Tibial nerve (tissue), 4 donors: Measurements from ENCODE around the gene RPS27L. TPM values are rescaled to one million over a fixed set of nuclear protein-coding genes. Genes with fewer than 3 reads are reported as not detected.

Source experiments
- DNase-seq, 2 donors: peaks; one replicate each; pipeline ENCODE4 v3.0.0-alpha.2; 2019; ENCODE audit warnings: low spot score in 2 of 2
- H3K27ac ChIP-seq, 4 donors: fragments of 200-600 bp; sonication (generic) in 3 of 4; one replicate each; pipeline ENCODE4 v1.5.1; 2017 to 2019; ENCODE audit warnings: mild to moderate bottlenecking in 1 of 4
- H3K27me3 ChIP-seq, 2 donors: fragments of 200-600 bp; sonication (generic) in 1 of 2; one replicate each; pipeline versions ENCODE4 v1.5.1 to v1.6.0; 2017 to 2019
- H3K36me3 ChIP-seq, 3 donors: fragments of 200-600 bp; sonication (generic); one replicate each; pipeline ENCODE4 v1.5.1; 2018 to 2019
- H3K4me1 ChIP-seq, 4 donors: fragments of 200-600 bp; sonication (generic) in 3 of 4; one replicate each; pipeline ENCODE4 v1.5.1; 2017 to 2019
- H3K4me3 ChIP-seq, 4 donors: fragments of 200-600 bp; sonication (generic) in 3 of 4; one replicate each; pipeline ENCODE4 v1.5.1; 2017 to 2019; ENCODE audit warnings: mild to moderate bottlenecking in 1 of 4, moderate library complexity in 1 of 4
- H3K9me3 ChIP-seq, 4 donors: fragments of 200-600 bp; sonication (generic) in 3 of 4; one replicate each; pipeline ENCODE4 v1.5.1; 2017 to 2019
- CTCF ChIP-seq, 5 experiments: fragments of 200-600 bp in 3 of 5; fragments of 450-650 bp in 2 of 5; sonication (generic) in 3 of 5; IDR thresholded peaks; one replicate each; pipeline ENCODE4 v1.5.1; 2016 to 2019; ENCODE audit warnings: antibody characterized with exemption in 5 of 5, mild to moderate bottlenecking in 3 of 5, moderate library complexity in 2 of 5
- EP300 ChIP-seq, 2 donors: sonication (generic); formaldehyde crosslinking; IDR thresholded peaks; one replicate each; pipeline ENCODE4 v1.6.1; 2017; ENCODE audit warnings: antibody characterized with exemption in 2 of 2, mild to moderate bottlenecking in 1 of 2
- POLR2A ChIP-seq, 2 donors: fragments of 450-650 bp; IDR thresholded peaks; one replicate each; pipeline ENCODE4 v1.6.1; 2017; ENCODE audit warnings: antibody characterized with exemption in 2 of 2, mild to moderate bottlenecking in 2 of 2, moderate library complexity in 2 of 2
- WGBS, 2 donors: methylation state at CpG; one replicate each; pipeline ENCODE4 v1.1.5; 2018; 5-methylcytosine and 5-hydroxymethylcytosine counted together
- total RNA-seq, 4 donors: library from RNA; depleted of rRNA; stranded (reverse); fragments of >200 nt; gene quantifications; one replicate each; pipeline ENCODE4 v1.1.0, GENCODE V29; 2016

The RPS27L gene
- total RNA-seq: 10 to 100 TPM; 50.3 to 83.7 (median 71.7) TPM

DNA sequence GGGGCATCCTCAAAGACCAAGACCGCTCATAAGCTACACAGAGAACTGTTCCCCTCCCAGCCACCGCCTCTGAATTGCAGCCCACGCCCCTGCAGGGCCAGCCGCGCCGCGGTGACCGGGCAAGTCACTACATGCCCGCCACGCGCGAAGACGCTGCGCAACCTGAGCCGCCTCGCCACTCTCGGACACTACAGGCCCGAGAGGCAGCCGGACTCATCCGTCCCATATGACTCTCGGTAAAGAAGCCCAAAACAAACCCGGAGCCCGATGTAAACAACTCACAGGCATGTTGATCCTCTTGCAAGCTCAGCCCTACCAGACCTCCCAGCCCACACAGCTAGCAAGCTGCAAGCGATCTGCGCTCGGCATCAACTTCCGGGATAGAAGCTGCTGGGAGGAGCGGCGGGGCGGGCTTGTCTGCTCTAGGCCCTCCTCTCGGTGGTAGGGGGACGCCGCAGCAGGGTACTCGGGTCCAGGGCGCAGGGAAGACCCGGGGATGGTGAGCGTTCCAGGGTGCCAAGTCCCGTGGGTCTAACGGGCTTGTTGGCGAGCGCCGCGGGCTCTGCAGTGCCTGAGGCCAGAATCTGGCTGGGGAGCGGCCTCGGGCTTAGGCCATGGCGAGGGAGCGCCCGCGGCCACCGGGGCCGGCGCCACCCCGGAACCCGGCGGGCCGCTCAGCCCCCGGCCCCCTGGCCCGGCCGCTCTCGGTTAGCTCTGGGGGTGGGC, at the start of gene RPS27L:
RPS27L (minus strand) TSS at position 360 of the 726 bp plus-strand sequence; CDS start at position 288, 72 bp downstream.
- Histone ChIP-seq H3K27ac (peak within 1 kb of the TSS; percentile 87 to 99 (median 97)), H3K4me1 (peaks cover 0 to 28% (median 10%) of the 10 kb centered on the region in 4 donors), H3K36me3 (peaks cover 0 to 13% (median 10%) of the 10 kb centered on the region in 3 donors), H3K27me3 (no peaks in the 10 kb centered on the region), H3K4me3 (peak within 1 kb of the TSS; percentile 58 to 98 (median 86)), H3K9me3 (no peaks in the 10 kb centered on the region)
- WGBS, 2 donors: 0% methylated on average over 34 to 51 of the region's 60 CpGs
- DNase-seq: peak; percentile 81 to 89
- TF ChIP-seq POLR2A (IDR thresholded peaks at IDR 0.05): peak; percentile 77 to 86
- peak in 1 of 5 experiments; percentile 11 for TF ChIP-seq CTCF (IDR thresholded peaks at IDR 0.05)
- peak in 1 of 2 donors; percentile 97 for TF ChIP-seq EP300 (IDR thresholded peaks at IDR 0.05)

DNA sequence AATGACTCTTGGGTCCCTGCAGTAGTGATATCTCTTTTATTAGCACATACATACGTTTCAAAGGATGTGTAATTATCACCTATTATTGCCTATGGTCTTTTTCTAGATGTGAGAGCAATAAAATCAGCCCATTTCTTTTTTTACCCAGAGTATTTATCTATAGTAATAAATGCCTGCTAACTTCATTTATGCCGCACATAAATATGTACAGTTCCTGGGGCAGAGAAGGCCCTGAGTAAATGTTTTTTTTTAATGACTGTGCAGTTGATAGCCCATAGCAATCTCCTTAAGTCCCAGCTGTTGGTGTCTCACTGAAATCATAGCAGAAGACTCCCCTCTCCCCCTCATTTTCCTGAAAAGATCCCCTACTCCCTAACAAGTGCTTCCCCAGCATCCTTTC, 48.8 kb upstream of the RPS27L start:
- no peak for DNase-seq

DNA sequence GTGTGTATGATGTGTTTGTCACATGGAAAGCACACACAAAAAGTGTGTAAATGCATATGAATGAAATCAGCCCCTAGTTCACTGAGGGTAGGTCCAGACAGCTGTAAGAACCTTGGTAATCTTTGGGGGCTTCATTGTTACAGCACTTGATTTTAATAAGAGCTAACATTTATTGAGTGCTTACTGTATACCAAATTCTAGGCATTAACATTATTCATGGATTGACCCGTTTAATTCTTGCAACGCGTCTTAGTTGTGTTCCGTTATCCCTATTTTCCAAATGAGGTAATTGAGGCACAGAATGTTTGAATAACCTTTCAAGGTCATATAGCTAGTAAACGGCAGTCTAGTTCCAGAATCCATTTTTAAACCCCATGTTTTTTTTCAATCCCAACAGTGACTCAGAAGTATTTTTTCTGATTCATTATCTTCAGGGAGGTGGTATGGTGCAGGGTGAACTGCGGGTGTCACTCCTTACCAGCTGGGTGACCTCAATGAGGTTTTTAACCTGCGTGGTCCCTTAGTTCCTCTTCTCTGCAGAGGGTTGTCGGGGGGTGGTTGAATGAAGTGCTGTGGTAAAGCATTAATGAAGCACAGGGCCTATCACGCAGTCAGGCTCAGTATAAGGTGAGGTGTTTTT, 46.3 kb upstream of the RPS27L start:
- no peak overlapping the region for H3K4me3 ChIP-seq
- H3K9me3 ChIP-seq: no peaks in the 10 kb centered on the region
- TF ChIP-seq EP300 (IDR thresholded peaks at IDR 0.05): no peak
- peak overlapping the region in 1 of 4 donors; percentile 15 for H3K27ac ChIP-seq
- 63% methylated on average over 9 of the region's 9 CpGs for WGBS, 2 donors
- no peaks in the 10 kb centered on the region for H3K27me3 ChIP-seq
- no peaks in the 10 kb centered on the region for H3K36me3 ChIP-seq
- H3K4me1 ChIP-seq: peaks cover 0 to 64% (median 10%) of the 10 kb centered on the region in 4 donors
- no peak for DNase-seq

More for the DNA sequence above, 48.8 kb upstream of the RPS27L start:
- no peaks in the 10 kb centered on the region for H3K9me3 ChIP-seq
- no peak overlapping the region for H3K27ac ChIP-seq
- H3K36me3 ChIP-seq: no peaks in the 10 kb centered on the region
- WGBS, 2 donors: 89 to 90% methylated on average over 2 of the region's 2 CpGs
- no peak for TF ChIP-seq POLR2A (IDR thresholded peaks at IDR 0.05)
- TF ChIP-seq CTCF (IDR thresholded peaks at IDR 0.05): no peak
- TF ChIP-seq EP300 (IDR thresholded peaks at IDR 0.05): no peak
- H3K27me3 ChIP-seq: no peaks in the 10 kb centered on the region
- H3K4me1 ChIP-seq: peaks cover 4 to 62% (median 24%) of the 10 kb centered on the region in 4 donors
- no peak overlapping the region for H3K4me3 ChIP-seq

DNA sequence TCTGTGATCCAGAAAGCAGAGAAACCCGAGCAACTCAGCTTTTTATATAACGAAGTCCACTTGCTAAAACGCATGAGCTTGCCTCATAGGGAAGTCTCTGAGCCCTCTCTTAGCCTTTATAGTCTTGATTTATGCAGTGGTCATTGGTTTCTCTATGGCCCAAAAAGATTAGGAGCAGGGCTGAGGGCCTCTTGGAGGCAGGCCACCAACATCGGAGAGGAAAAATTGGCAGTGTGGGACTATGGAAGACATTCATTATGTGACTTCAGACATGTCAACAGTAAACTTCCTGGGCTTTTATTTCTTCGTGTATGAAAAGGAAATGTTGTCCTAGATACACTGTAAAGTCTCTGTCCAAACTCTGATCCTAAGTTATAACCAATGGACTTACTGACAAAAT, 45.6 kb upstream of the RPS27L start:
- Histone ChIP-seq H3K27me3 (no peaks in the 10 kb centered on the region), H3K36me3 (no peaks in the 10 kb centered on the region), H3K4me3 (no peak overlapping the region), H3K9me3 (no peaks in the 10 kb centered on the region), H3K27ac (peak overlapping the region in 2 of 4 donors; percentile 15 to 21), H3K4me1 (peaks cover 0 to 71% (median 14%) of the 10 kb centered on the region in 4 donors)
- no peak for DNase-seq
- TF ChIP-seq EP300 (IDR thresholded peaks at IDR 0.05): no peak
- TF ChIP-seq POLR2A (IDR thresholded peaks at IDR 0.05): no peak
- TF ChIP-seq CTCF (IDR thresholded peaks at IDR 0.05): no peak
- WGBS, 2 donors: 32 to 47% methylated on average over 5 of the region's 5 CpGs

DNA sequence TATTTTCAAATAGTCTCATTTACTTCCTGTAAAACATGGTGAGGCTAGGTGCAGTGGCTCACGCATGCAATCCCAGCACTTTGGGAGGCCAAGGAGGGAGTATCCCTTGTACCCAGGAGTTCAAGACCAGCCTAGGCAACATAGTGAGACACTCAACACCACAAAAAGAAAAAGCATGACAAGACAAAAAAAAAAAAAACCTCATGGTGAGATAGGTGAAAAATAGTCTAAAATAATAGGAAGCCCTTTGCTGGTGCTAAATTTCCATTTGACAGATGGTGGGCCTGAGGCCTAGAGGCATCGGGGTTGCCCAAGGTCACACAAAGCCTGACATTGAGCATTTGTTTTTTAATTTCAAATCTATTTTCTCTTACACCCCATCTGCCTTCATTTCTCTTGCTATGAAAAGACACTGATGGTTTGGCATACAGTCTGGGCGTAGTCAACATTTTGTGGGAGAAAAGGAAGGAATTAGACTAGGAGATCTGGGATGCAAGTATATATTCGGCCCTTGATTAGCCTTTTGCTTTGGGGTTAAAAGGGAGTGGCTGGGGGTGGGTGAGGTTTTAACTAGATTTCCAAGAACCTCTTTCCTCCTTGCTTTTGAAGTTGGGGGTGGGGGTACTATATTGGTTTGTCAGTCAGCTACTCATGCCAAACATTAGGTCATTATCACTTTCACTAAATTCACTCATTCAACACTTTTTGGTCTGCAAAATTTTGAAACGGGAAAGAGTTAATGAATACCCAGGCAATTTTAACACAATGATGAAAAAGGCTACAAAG, 43.4 kb upstream of the RPS27L start:
- 87 to 89% methylated on average over 5 of the region's 5 CpGs for WGBS, 2 donors
- no peaks in the 10 kb centered on the region for H3K36me3 ChIP-seq
- no peak for DNase-seq
- no peak overlapping the region for H3K4me3 ChIP-seq
- H3K27me3 ChIP-seq: no peaks in the 10 kb centered on the region
- peak overlapping the region in 1 of 4 donors; percentile 16 for H3K27ac ChIP-seq
- TF ChIP-seq EP300 (IDR thresholded peaks at IDR 0.05): no peak
- peaks cover 0 to 78% (median 28%) of the 10 kb centered on the region in 4 donors for H3K4me1 ChIP-seq
- H3K9me3 ChIP-seq: no peaks in the 10 kb centered on the region
